CD4-positive, alpha-beta T cell (primary cell): ENCODE measurements around the gene MAP3K7CL. TPM values are rescaled to one million over a fixed set of nuclear protein-coding genes. Genes with fewer than 3 reads are reported as not detected.

Source experiments
- ATAC-seq: fragments of 200-7000 bp; cut with Tn5 transposase; one replicate; pipeline ENCODE4 v1.10.0; 2022; ENCODE audit warnings: mild to moderate bottlenecking; ENCODE audit not compliant: poor library complexity
- CTCF ChIA-PET: fragments of 350-600 bp; sonication (Branson Sonifier 250); formaldehyde crosslinking; loops from one replicate; lab custom pipeline; 2021; ENCODE audit warnings: antibody characterized with exemption, inconsistent platforms; lab: Charles Lee
- POLR2A ChIA-PET: fragments of 350-600 bp; sonication (Branson Sonifier 250); formaldehyde crosslinking; loops from one replicate; lab custom pipeline; 2021; ENCODE audit warnings: antibody characterized with exemption, inconsistent platforms; lab: Charles Lee
- DNase-seq, 14 experiments: peaks; one replicate each; pipeline ENCODE4 v3.0.0-alpha.2; 2013 to 2020; ENCODE audit warnings: mixed read lengths in 2 of 14
- H3K27ac ChIP-seq, 2 donors: one replicate each; pipeline versions ENCODE4 v1.5.1 to v1.7.0; 2013; ENCODE audit warnings: low read length in 2 of 2, low read depth in 1 of 2, mild to moderate bottlenecking in 1 of 2
- H3K27me3 ChIP-seq, 2 experiments: 1 replicate in 1 of 2; 2 replicates in 1 of 2; pipeline versions ENCODE4 v1.6.1 to v1.7.0; 2013; ENCODE audit warnings: low read length in 2 of 2, control low read depth in 1 of 2, mild to moderate bottlenecking in 1 of 2, moderate library complexity in 1 of 2; ENCODE audit not compliant: insufficient read depth in 2 of 2, control insufficient read depth in 1 of 2
- H3K36me3 ChIP-seq: one replicate; pipeline ENCODE4 v1.6.1; 2013; ENCODE audit warnings: low read length, control low read depth; ENCODE audit not compliant: insufficient read depth
- H3K4me1 ChIP-seq: one replicate; pipeline ENCODE4 v1.6.1; 2013; ENCODE audit warnings: low read length, control low read depth; ENCODE audit not compliant: insufficient read depth
- H3K4me3 ChIP-seq: one replicate; pipeline ENCODE4 v1.5.1; 2013; ENCODE audit warnings: mild to moderate bottlenecking, low read length, moderate library complexity
- H3K9me3 ChIP-seq, 2 experiments: 1 replicate in 1 of 2; 2 replicates in 1 of 2; pipeline versions ENCODE4 v1.6.1 to v1.7.0; 2013; ENCODE audit warnings: low read length in 2 of 2, mild to moderate bottlenecking in 2 of 2, control low read depth in 1 of 2, moderate library complexity in 1 of 2; ENCODE audit not compliant: control insufficient read depth in 1 of 2, insufficient read depth in 1 of 2
- H3K27ac Mint-ChIP-seq: one replicate; pipeline ENCODE4 v1.8.0; 2020; ENCODE audit warnings: mixed read lengths
- H3K27me3 Mint-ChIP-seq: one replicate; pipeline ENCODE4 v1.8.0; 2021; ENCODE audit warnings: mixed read lengths
- H3K36me3 Mint-ChIP-seq: one replicate; pipeline ENCODE4 v1.8.0; 2021; ENCODE audit warnings: low read depth, mixed read lengths
- H3K4me1 Mint-ChIP-seq: one replicate; pipeline ENCODE4 v1.8.0; 2021; ENCODE audit warnings: low read depth, mixed read lengths
- H3K4me3 Mint-ChIP-seq: one replicate; pipeline ENCODE4 v1.8.0; 2020; ENCODE audit warnings: mild to moderate bottlenecking, mixed read lengths
- H3K9me3 Mint-ChIP-seq: one replicate; pipeline ENCODE4 v1.8.0; 2020; ENCODE audit warnings: mixed read lengths
- CTCF ChIP-seq: fragments of 200-600 bp; IDR thresholded peaks from one replicate; pipeline ENCODE4 v1.8.0; 2022; ENCODE audit warnings: antibody characterized with exemption, mild to moderate bottlenecking
- intact Hi-C, 2 experiments: fragments of 100-400 bp; cut with DNase I in 1 of 2; cut with micrococcal nuclease in 1 of 2; formaldehyde crosslinking; loops; one replicate each; pipeline versions ENCODE4 v1.15.1 to v1.9.0; 2023 to 2025; cut with DNase I, micrococcal nuclease
- total RNA-seq, 174 experiments: library from RNA in 2 of 174; stranded (reverse) in 2 of 174; gene quantifications; one replicate each; pipeline ENCODE4 v1.2.3 and lab custom pipeline; 2021 to 2026

Gene MAP3K7CL
- total RNA-seq, 2 experiments from 2014 or later: 4.6 to 4.7 TPM

GRCh38 chr21:29186246-29186645 lies 55.8 kb downstream of the MAP3K7CL start:
- intact Hi-C loops: no loop called here
- CTCF ChIA-PET: no interaction called here
- no peak for DNase-seq

DNA sequence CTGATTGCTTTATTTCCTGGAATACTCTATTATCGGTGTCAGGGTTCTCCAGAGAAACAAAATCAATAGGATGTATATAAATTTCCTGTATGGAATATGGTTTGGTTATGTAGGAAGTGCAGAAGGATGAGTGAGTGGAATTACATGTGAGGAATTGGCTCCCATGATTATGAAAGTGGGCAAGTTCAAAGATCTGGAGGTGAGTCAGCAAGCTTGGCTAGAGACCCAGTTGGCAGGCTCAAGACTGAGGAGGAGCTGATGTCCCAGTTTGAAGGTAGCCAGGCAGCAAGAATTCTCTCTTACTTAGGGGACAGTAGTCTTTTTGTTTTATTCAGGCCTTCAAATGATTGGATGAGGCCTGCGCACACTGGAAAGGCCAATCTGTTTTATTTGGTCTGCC lies 57.5 kb downstream of the MAP3K7CL start:
- no peak for TF ChIP-seq CTCF
- no peaks in the 10 kb centered on the region for H3K9me3 ChIP-seq
- DNase-seq (no peak), ATAC-seq (no peak)
- Mint-ChIP-seq H3K27ac (no peak overlapping the region), H3K27me3 (no peaks in the 10 kb centered on the region), H3K4me1 (no peaks in the 10 kb centered on the region), H3K4me3 (no peak overlapping the region), H3K9me3 (no peaks in the 10 kb centered on the region), H3K36me3 (no peaks in the 10 kb centered on the region)
- intact Hi-C loops: no loop called here
- no peak overlapping the region for H3K4me3 ChIP-seq
- ChIA-PET POLR2A (no interaction called here), CTCF (no interaction called here)
- no peak overlapping the region for H3K27ac ChIP-seq
- no peaks in the 10 kb centered on the region for H3K4me1 ChIP-seq
- no peaks in the 10 kb centered on the region for H3K27me3 ChIP-seq
- no peaks in the 10 kb centered on the region for H3K36me3 ChIP-seq

More at GRCh38 chr21:29186246-29186645, 55.8 kb downstream of the MAP3K7CL start:
- POLR2A ChIA-PET: no interaction called here
- no peaks in the 10 kb centered on the region for H3K36me3 Mint-ChIP-seq
- H3K9me3 Mint-ChIP-seq: no peaks in the 10 kb centered on the region
- H3K27ac Mint-ChIP-seq: no peak overlapping the region
- no peak overlapping the region for H3K4me3 ChIP-seq
- H3K27ac ChIP-seq: no peak overlapping the region
- no peaks in the 10 kb centered on the region for H3K4me1 ChIP-seq
- H3K27me3 ChIP-seq: no peaks in the 10 kb centered on the region
- no peaks in the 10 kb centered on the region for H3K27me3 Mint-ChIP-seq
- no peaks in the 10 kb centered on the region for H3K36me3 ChIP-seq
- H3K9me3 ChIP-seq: no peaks in the 10 kb centered on the region
- TF ChIP-seq CTCF: no peak
- no peaks in the 10 kb centered on the region for H3K4me1 Mint-ChIP-seq
- no peak for ATAC-seq
- no peak overlapping the region for H3K4me3 Mint-ChIP-seq

DNA sequence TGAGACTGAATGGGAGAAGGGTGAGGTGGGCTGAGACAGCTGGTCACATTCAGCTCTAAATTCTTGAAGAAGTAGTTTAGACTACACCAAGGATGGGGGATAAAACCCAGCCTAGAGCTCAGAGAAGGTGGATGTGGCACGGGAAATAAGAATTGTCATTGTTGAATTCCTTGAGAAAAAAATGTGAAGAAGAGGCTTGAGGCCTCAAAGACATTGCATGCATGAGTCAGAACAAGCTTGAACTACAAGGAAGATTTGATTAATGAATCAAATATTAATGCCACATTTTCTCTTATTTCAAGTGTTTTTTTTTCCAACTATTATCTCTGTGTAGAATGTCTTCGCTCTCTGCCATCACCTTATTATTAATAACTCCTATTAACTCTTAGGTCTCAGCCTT lies 58.9 kb downstream of the MAP3K7CL start:
- no peaks in the 10 kb centered on the region for H3K9me3 ChIP-seq
- no peak overlapping the region for H3K27ac Mint-ChIP-seq
- POLR2A ChIA-PET: no interaction called here
- no peak overlapping the region for H3K4me3 ChIP-seq
- no peak for TF ChIP-seq CTCF
- no peaks in the 10 kb centered on the region for H3K9me3 Mint-ChIP-seq
- no peaks in the 10 kb centered on the region for H3K27me3 ChIP-seq
- H3K27ac ChIP-seq: no peak overlapping the region
- H3K4me1 Mint-ChIP-seq: no peaks in the 10 kb centered on the region
- DNase-seq (no peak), ATAC-seq (no peak)
- H3K36me3 ChIP-seq: no peaks in the 10 kb centered on the region
- no peaks in the 10 kb centered on the region for H3K27me3 Mint-ChIP-seq
- intact Hi-C loops: no loop called here
- no peaks in the 10 kb centered on the region for H3K36me3 Mint-ChIP-seq
- CTCF ChIA-PET: no interaction called here
- no peaks in the 10 kb centered on the region for H3K4me1 ChIP-seq
- H3K4me3 Mint-ChIP-seq: no peak overlapping the region
